AG04449 (cell line): ENCODE data around the gene TOM1.

Source experiments
- CTCF ChIA-PET: fragments of 350-600 bp; formaldehyde crosslinking; extraction: SDS; loops from one replicate; lab custom pipeline; 2021; ENCODE audit warnings: antibody characterized with exemption; lab: Yijun Ruan, JAX
- POLR2A ChIA-PET: fragments of 400-600, 350-600 bp; formaldehyde crosslinking; extraction: SDS; loops from one replicate; lab custom pipeline; 2020; ENCODE audit warnings: antibody characterized with exemption, inconsistent platforms; lab: Yijun Ruan, JAX
- DNase-seq: peaks from one replicate; pipeline ENCODE4 v3.0.0-alpha.2; 2010; ENCODE audit warnings: low read depth, low spot score
- H3K4me3 ChIP-seq: 2 replicates; pipeline ENCODE4 v1.5.1; 2011; ENCODE audit warnings: low read depth, mild to moderate bottlenecking, control low read depth, low read length
- TF ChIP-seq, protein P1 (sequence below): IDR thresholded peaks from one replicate; pipeline ENCODE4 v1.5.1; 2011; ENCODE audit warnings: mild to moderate bottlenecking, moderate library complexity, low read length, control low read depth, inconsistent platforms; ENCODE audit not compliant: insufficient read depth; ENCODE audit errors: missing control alignments

The TOM1 gene

DNA sequence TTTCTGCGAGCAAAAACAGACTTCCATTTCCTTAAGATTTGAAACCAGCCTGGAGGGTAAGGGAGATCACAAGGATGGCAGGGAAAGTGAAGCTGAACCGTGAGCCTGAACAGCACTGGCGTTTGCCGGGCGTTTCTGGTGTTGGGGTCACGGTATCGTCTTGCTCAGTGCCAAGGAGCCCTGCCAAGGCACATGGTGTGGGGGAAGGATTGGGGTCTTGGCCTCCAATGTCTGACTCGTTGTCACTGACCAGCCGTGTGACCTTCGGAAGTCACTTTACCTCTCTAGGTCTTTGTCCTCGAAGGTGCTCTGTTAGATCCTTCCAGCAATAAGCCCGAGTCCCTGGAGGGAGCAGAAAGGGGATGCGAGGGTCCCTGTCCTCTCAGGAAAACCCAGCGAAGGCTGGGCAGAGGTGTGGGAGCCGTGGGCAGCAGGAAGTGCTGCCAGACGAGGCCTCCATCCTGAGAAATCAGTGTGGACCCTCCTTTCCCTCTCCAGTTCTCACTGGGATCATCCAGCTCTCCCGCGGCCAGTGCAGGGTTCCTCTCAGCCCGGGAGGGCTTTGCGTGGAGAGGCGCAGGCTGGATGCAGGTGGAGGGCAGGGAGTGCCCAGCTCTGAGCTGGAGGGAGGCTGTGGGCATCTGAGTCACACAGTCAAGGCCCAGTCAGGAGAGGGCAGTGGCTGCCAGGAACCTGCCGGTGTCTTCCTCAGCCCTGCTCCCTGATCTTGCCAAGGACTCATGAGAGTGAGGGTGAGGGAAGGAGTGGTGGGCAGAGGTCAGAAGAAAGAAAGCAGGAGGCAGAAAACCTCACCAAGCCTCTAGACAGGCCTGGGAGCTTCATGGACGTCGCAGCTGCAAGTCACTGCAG is 18.9 kb downstream of the TOM1 start:
- ChIA-PET POLR2A (no interaction called here), CTCF (interaction anchor here (1.0 kb wide), 1 partner anchor 30 kb away, joined by 3 read pairs; no protein-coding TSS in a partner anchor)
- TF ChIP-seq, protein P1, sequence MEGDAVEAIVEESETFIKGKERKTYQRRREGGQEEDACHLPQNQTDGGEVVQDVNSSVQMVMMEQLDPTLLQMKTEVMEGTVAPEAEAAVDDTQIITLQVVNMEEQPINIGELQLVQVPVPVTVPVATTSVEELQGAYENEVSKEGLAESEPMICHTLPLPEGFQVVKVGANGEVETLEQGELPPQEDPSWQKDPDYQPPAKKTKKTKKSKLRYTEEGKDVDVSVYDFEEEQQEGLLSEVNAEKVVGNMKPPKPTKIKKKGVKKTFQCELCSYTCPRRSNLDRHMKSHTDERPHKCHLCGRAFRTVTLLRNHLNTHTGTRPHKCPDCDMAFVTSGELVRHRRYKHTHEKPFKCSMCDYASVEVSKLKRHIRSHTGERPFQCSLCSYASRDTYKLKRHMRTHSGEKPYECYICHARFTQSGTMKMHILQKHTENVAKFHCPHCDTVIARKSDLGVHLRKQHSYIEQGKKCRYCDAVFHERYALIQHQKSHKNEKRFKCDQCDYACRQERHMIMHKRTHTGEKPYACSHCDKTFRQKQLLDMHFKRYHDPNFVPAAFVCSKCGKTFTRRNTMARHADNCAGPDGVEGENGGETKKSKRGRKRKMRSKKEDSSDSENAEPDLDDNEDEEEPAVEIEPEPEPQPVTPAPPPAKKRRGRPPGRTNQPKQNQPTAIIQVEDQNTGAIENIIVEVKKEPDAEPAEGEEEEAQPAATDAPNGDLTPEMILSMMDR = no peak
- no peak overlapping the region for H3K4me3 ChIP-seq
- DNase-seq = no peak

DNA sequence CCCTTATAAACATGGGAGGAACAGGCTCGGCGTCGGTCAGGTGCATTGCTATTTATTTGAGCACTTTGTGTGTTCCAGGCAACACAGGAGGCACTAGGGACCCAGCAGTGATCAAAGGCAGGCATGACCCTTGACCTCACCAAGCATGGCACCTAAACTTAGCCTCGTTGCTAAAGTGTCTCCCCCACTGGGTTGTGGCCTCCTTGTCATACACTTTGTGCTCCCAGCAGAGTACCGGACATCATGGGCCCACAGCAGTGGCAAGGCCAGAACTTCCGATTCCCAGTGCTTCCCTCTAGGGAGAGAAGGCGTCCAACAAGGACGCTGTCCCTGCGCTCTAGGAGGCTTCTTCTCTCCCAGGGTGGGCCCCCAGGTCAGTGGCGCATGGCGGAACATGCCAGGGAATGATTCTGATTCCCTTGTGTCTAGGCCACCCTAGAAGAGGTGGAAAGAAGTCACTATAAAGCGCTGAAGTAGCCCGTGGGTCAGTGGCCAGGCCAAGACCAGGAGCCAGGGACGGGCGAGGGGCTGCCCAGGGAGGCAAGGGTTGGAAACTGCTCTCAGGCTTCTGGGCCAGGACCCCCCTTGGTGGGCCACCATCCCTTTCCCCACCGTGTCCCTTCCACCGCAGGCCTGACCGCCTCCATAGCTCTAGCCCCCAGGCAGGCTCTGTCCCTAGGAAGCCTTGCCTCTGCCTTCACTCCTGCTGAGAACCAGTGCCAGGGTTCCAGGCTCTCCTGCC is 19.7 kb downstream of the TOM1 start:
- no peak for DNase-seq
- ChIA-PET CTCF (interaction anchor here (1.0 kb wide), 1 partner anchor 29 kb away, joined by 3 read pairs; no protein-coding TSS in a partner anchor), POLR2A (no interaction called here)
- H3K4me3 ChIP-seq = no peak overlapping the region
- TF ChIP-seq, protein P1 = no peak

DNA sequence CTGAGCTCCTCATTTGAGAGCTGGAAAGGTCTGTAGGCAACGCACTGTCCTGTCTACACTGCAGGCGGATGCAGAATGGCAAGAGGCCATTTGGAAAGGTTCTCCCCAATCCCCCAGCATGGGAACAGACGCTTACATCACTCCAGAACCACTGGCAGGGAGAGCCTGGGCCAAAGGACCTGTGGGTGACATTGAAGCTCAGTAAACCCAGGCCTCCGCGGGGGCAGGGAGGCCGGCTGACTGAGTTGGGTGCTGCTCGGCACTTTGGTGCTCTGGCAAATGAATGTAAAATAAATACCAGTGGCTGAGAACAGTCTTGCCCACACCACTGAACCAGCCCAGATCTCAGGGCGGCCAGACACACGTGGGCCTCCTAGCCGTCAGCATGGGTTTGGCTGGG is 22.4 kb downstream of the TOM1 start:
- POLR2A ChIA-PET = no interaction called here
- no peak for DNase-seq
- CTCF ChIA-PET = interaction anchor here (1.2 kb wide), 1 partner anchor 27 kb away, joined by 4 read pairs; no protein-coding TSS in a partner anchor
- TF ChIP-seq, protein P1 = no peak
- H3K4me3 ChIP-seq = no peak overlapping the region

DNA sequence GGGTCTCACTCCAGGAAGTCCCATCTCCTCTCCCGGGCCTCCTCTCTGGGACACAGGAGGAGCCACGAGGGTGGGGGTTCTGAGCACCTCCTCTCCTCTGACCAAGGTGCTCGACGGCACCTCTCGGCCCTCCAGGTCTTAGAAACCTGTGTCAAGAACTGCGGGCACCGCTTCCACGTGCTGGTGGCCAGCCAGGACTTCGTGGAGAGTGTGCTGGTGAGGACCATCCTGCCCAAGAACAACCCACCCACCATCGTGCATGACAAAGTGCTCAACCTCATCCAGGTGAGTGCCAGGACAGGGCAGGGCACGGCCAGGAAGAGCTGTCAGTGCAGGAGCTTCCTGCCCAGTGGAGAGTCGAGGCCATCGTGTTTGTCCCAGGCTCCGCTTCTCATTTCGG is 23.2 kb downstream of the TOM1 start:
- CTCF ChIA-PET = no interaction called here

DNA sequence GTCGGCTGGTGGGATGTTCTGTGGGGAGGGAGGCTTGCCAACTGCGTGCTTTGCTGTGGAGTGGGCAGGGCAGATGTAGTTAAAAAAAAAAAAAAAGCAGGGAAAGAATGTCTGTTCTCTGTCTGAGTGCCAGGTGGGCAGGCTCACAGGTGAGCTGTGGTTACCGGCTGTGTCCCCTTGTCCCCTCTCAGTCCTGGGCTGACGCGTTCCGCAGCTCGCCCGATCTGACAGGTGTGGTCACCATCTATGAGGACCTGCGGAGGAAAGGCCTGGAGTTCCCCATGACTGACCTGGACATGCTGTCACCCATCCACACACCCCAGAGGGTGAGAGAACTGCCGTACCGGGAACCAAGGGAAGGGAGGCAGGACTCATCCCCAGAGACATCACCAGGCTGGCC is 23.6 kb downstream of the TOM1 start:
- no peak for DNase-seq
- H3K4me3 ChIP-seq = no peak overlapping the region
- CTCF ChIA-PET = no interaction called here
- TF ChIP-seq, protein P1 = no peak
- POLR2A ChIA-PET = no interaction called here

More for the DNA sequence above, 23.2 kb downstream of the TOM1 start:
- TF ChIP-seq, protein P1 = no peak
- H3K4me3 ChIP-seq = no peak overlapping the region
- POLR2A ChIA-PET = no interaction called here
- no peak for DNase-seq

DNA sequence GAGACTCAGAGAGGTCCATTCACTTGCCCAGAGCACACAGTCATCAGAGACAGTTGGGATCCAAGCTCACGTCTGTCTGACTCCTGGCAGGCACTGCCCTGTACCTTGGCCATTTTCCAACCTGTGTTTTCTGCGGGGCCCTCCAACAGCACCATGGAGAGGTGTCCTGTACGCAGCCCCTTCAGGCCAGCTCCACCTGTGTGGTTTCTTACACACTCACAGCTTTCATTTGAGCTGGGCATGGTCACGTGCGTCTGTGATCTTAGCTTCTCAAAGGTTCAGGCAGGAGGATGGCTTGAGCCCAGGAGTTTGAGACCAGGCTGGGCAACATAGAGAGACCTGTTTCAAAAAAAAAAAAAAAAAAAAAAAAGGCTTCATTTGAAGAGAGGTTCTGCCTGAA is 24.4 kb downstream of the TOM1 start:
- ChIA-PET POLR2A (no interaction called here), CTCF (no interaction called here)
- DNase-seq = no peak

More for the DNA sequence above, 24.4 kb downstream of the TOM1 start:
- TF ChIP-seq, protein P1 = no peak
- no peak overlapping the region for H3K4me3 ChIP-seq
